SH-SY5Y (cell line): ENCODE results near the gene ELOVL7.

ENCODE experiments used
- GATA2 ChIP-seq: IDR thresholded peaks from 2 replicates; pipeline ENCODE4 v1.6.1; 2011; ENCODE audit warnings: mild to moderate bottlenecking, low read depth, low read length
- GATA3 ChIP-seq: IDR thresholded peaks from 2 replicates; pipeline ENCODE4 v1.6.1; 2011; ENCODE audit warnings: low read depth, mild to moderate bottlenecking, low read length, moderate library complexity

GRCh38 chr5:60887746-60888145, 43.7 kb upstream of the ELOVL7 start:
- TF ChIP-seq GATA3 (no peak), GATA2 (no peak)
